NT2/D1 (cell line): ENCODE data around the gene TAF12.

Experiments used
- DNase-seq: peaks from one replicate; pipeline ENCODE4 v3.0.0-alpha.2; 2011; ENCODE audit warnings: low read depth, low spot score
- H3K27me3 ChIP-seq: 2 replicates; pipeline ENCODE4 v1.6.0; 2011; ENCODE audit warnings: mild to moderate bottlenecking; ENCODE audit not compliant: insufficient read length, insufficient read depth
- H3K36me3 ChIP-seq: 2 replicates; pipeline ENCODE4 v1.6.1; 2011; ENCODE audit warnings: mild to moderate bottlenecking, low read length, mixed read lengths; ENCODE audit not compliant: insufficient read depth, insufficient read length
- H3K4me1 ChIP-seq: 2 replicates; pipeline ENCODE4 v1.5.1; 2011; ENCODE audit not compliant: insufficient read depth, insufficient read length
- H3K4me3 ChIP-seq: 2 replicates; pipeline ENCODE4 v1.5.1; 2011; ENCODE audit warnings: low read depth; ENCODE audit not compliant: insufficient read length
- H3K9ac ChIP-seq: 2 replicates; pipeline ENCODE4 v1.6.0; 2011; ENCODE audit warnings: low read depth; ENCODE audit not compliant: insufficient read length
- H3K9me3 ChIP-seq: 2 replicates; pipeline ENCODE4 v1.5.1; 2011; ENCODE audit warnings: mild to moderate bottlenecking, low read length; ENCODE audit not compliant: insufficient read depth
- SUZ12 ChIP-seq: IDR thresholded peaks from 2 replicates; pipeline ENCODE4 v1.6.1; 2011; ENCODE audit not compliant: insufficient read length, insufficient read depth; ENCODE audit errors: extremely low read depth
- YY1 ChIP-seq: IDR thresholded peaks from 2 replicates; pipeline ENCODE4 v1.6.1; 2011; ENCODE audit not compliant: insufficient read length, insufficient read depth
- ZNF274 ChIP-seq: IDR thresholded peaks from 2 replicates; pipeline ENCODE4 v1.6.1; 2011; ENCODE audit warnings: mild to moderate bottlenecking, low read depth, low read length

TAF12 gene

DNA sequence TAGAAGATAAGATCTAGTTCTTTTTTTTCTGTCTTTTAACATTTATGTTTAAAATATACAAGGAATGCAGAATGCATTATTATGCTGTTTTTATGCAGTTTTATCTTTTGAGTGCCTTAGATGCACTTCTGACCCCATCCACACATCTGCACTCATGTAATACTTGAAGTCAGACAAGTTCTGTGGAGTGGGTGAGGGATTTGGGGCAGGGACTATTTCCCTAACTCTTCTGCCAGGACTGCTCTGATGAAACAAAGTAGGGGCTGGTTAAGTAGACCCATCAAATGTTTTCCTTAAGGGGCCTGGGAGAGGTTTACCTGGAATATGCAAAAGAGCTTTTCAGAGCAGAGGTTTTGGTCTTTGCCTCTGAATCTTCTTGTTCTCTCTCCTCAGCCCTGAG lies 78.6 kb downstream of the TAF12 start:
- no peak for DNase-seq
- no peak overlapping the region for H3K4me3 ChIP-seq
- H3K9me3 ChIP-seq = no peaks in the 10 kb centered on the region
- H3K4me1 ChIP-seq = no peaks in the 10 kb centered on the region
- H3K27me3 ChIP-seq = no peaks in the 10 kb centered on the region
- H3K9ac ChIP-seq = no peak overlapping the region
- TF ChIP-seq YY1 (no peak), ZNF274 (no peak), SUZ12 (no peak)
- peaks cover 89% of the 10 kb centered on the region for H3K36me3 ChIP-seq

DNA sequence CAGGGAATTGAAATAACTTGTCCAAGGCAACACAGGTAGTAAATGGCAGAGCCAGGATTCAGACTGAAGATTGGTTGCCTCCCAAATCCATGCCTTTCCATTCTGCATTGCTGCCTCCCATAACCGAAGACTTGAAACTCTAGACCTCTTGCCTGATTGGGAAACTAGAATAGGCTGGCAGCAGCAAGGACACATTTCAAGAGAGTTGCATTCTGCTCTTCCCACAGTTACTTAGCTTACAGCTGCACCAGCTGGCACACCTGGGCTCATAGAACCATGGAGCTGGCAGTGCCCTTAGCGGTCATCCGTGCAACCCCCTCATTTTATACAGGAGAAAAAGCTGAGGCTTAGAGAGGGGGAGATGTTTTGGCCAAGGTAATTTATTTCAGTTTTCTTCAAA lies 82.0 kb downstream of the TAF12 start:
- Histone ChIP-seq H3K9me3 (no peaks in the 10 kb centered on the region), H3K27me3 (no peaks in the 10 kb centered on the region), H3K4me1 (no peaks in the 10 kb centered on the region), H3K9ac (no peak overlapping the region), H3K4me3 (no peak overlapping the region), H3K36me3 (peaks cover 83% of the 10 kb centered on the region)
- TF ChIP-seq SUZ12 (no peak), ZNF274 (no peak), YY1 (no peak)
- no peak for DNase-seq
